Left forelimb (tissue), 1 donor: ENCODE measurements around the gene LAMB2.
A peak's percentile ranks its signal among the peaks of the same experiment; 100 is the strongest.

Experiments used
- DNase-seq: peaks from one replicate; pipeline ENCODE4 v3.0.0-alpha.2; 2018; ENCODE audit warnings: low spot score

The LAMB2 gene

DNA sequence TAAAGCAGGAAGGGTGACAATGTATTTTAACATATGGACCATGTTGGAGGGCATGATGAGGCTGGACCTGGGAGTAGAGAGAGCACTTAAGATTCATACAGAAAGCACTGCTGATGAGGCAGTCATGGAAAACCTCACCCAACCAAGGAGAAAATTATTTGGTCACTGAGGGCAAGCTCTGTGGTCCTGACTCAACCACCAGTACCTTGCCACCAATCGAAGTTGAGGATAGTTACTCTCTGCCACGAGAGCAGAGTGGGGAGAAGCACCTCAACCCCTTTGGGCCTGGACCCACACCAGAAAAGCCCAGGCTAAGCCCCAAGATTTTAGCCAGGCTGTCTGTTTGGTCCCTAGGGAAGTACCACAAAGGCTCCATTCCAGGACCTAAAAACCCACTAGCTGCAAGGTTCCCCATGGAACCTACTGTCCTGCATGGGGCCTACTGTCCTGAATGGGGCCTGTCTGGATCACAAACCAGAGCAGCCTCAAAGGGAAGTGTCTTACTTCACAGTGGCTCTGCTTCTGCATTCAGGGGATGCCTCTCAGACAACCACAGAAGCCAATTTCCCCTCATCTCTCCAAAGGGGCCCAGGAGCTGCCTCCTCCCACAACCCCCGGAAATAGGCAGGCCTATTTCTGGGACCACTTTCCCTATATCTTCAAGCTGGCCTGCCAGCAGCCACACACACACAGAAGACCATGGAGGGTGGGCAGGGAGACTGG is 29.1 kb upstream of the LAMB2 start:
- no peak for DNase-seq

DNA sequence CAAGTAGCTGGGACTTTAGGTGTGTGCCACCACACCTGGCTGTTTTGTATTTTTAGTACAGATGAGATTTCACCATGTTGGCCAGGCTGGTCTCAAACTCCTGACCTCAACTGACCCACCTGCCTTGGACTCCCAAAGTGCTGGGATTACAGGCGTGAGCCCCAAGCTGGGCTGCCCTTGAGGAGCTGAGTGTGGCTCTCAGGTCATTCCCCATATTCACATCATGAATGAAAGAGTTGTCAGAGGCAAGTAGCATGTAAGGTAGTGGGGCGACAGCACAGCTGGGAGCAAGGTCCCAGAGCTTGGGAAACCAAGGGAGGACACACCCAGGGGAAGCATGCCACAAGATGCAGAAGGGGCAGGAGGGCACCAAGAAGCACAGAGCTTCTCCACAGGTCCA is 28.3 kb upstream of the LAMB2 start:
- no peak for DNase-seq

DNA sequence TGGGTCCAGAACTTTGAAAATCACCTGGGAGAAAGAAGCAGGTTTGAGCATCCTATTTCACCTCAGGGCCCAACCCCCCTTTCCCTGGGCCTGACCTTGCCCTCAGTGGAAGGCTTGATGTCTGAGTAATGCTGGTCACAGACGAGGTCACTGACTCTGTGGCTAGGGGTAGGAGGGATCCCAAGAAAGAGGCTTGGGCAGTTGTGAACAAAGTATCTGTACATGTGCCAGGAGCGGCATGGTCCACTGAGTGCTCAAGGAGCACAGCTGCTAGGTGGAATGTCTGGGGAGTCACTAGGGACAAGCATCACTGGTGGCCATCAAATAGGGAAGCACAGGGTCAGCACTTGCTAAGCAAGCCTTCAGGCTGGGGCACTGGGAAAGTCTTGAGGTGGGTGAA is 25.9 kb upstream of the LAMB2 start:
- DNase-seq, result no peak

DNA sequence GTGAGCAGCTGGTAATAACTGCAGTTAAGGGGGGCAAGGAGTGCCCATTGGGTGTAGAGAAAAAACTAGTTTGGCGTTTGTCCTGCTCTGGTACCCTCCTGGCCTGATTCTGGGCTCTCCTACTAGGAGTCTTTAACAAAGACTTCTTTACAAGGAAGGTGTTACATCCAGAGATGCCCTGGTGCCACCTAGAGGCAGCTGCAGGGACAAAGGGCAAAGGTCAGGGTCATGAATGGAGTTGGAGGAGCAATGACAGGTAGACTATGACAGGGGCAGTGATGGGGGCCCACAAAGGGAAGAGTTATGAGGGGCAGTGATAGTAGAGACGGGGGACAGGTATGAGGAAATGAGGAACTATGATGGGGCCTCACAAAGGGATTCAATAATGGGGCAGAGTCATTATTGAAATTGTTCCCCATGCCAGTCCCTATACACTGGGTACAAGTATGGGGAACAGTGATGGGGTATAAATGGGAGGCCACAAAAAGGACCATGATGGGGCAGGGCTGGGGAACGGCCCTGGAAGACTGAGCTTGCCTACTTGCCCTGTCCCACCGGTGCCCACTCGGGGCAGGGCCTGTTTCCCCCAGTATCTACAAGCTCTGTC is 25.4 kb upstream of the LAMB2 start:
- no peak for DNase-seq

DNA sequence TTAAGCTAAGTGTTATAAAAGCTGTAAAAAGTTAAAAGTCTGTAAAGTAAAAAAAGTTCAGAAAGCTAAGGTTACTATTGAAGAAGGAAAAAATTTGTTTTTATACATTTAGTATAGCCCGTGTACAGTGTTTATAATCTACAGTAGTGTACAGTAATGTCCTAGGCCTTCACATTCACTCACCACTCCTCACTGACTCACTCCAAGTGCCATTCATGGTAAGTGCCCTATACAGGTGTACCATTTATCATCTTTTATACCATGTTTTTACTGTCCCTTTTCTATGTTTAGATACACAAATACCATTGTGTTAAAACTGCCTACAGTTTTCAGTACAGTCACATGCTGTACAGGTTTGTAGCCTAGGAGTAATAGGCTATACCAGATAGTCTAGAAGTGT is 24.4 kb upstream of the LAMB2 start:
- DNase-seq, result no peak

DNA sequence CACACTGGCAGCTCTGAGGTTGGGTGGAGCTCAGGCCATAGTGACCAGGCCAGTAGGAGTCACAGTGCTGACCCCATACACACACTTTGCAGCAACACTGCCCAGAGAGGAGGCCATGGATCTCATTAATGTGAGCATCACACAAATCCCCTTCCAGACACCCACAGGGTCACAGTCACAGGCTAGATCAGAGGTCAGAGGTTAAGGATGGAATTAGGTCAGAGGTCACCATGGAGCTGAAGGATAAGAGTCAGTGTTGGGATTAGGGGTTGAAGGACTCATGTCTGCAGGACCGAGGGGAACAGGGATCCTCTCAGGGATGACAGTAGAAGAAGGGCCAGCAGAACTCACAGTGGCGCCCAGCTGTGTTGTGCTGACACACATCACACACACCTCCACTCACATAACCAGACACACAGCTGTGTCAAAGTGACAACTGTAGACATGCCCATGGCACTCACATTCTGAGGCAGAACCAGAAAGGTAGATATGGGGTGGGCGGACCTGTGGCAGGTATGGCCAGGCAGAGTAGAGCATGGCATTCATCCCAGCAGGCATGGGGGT is 20.6 kb upstream of the LAMB2 start:
- no peak for DNase-seq

DNA sequence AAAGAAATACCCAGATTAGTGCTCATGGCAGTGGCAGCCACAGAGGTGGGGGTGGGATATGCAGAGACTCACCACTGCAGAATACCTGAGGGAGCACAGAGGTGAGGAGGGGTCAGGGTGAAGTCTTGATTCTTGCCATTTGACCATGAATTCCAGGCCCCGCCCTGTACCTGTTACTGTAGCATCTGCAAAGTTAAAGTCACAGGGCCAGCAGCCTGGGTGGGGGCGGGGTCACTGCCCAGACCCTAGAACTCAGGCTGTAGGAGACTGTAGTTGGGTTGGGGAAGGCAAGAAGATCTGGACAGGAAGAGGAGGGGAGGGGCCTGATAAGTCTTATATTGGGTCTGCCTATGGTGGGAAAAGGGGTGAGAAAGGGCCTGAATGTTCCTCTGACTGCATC is 18.8 kb upstream of the LAMB2 start:
- DNase-seq, result no peak

DNA sequence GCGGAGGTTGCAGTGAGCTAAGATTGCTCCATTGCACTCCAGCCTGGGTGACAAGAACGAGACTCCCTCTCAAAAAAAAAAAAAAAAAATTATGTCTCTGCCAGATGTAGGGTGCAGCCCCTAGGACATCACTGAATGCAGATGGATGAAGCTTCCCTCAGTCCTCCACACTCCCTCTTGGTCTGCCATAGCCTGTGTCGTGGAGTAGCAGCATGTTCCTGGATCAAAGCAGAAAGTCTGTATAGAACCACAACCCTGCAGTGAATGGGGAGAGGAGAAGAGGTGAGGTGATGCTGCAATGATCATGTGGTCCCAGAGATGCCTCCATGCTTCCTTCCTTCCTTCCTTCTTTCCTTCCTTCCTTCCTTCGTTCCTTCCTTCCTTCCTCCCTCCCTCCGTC is 15.3 kb upstream of the LAMB2 start:
- DNase-seq, result no peak

DNA sequence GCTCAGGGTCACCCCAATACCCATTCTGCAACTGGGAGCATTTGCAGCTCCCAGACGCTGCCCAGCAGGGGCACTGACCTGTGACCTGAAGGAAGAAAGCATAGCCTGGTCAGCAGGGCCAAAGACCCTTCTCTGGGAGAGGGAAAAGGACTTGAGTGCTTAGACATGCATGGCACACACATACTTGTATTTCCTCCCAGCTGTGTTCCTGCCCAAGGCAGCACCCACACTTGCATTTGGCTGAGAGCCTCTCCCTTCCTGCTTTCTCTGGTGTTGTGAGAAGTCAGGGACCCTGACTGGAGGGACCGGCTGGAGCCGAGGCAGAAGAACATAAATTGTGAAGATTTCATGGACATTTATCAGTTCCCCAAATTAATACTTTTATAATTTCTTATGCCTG is 7.2 kb upstream of the LAMB2 start:
- no peak for DNase-seq

DNA sequence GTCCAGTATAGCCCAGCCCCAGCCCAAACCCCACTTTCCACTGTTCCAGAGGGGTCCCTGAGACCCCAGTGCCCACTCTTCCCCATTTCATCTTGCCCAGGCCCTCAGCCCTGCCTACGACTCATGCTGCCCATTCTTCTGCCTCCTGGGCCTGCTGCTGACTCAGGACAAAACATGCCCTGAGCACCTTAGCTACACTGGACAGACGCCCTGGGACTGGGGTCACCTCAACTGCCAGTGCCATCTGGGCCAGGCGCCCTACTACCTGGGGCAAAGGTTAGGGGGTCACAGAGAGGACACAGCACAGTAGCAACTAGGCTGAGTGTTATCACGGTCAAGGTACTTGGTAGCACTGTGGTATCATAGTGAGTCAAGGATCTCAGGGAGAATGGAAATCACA is 2.6 kb upstream of the LAMB2 start:
- DNase-seq, result no peak

DNA sequence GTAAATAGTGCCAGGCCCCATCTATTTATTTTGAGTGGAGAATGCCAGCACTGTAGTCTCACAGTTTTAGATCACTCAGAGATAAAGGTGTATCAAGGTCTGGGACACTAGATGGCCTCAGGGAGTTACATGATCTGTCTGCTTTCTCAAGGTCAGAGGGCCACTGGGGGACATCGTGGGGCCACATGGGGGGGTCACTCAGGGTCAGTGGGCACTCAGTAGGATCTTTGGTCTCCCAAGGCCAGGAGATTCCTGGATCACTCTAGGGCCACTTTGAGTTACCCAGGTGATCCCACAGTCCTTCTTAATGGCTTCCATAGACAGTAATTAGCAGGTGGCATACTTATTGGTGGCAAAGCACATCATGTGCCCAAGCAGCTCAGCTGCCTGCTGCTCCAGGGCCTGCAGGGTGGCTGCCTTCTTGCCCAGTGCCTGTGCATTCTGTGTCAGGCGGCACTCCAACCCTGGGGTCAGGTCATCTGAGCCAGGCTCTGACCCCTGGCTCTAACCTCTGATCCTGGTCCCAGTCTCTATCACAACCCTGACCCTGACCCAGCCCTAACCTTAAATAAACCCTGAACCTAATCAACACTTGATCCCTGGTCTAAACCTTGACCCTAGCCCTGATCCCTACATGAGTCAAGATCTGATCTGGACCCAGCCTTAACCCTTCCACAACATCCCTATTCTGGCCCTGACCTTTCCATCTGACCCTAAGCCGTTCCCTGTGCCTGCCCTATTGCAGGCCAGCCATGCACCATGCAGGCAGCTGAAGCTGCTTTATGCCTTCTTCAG is 1.8 kb upstream of the LAMB2 start:
- no peak for DNase-seq

DNA sequence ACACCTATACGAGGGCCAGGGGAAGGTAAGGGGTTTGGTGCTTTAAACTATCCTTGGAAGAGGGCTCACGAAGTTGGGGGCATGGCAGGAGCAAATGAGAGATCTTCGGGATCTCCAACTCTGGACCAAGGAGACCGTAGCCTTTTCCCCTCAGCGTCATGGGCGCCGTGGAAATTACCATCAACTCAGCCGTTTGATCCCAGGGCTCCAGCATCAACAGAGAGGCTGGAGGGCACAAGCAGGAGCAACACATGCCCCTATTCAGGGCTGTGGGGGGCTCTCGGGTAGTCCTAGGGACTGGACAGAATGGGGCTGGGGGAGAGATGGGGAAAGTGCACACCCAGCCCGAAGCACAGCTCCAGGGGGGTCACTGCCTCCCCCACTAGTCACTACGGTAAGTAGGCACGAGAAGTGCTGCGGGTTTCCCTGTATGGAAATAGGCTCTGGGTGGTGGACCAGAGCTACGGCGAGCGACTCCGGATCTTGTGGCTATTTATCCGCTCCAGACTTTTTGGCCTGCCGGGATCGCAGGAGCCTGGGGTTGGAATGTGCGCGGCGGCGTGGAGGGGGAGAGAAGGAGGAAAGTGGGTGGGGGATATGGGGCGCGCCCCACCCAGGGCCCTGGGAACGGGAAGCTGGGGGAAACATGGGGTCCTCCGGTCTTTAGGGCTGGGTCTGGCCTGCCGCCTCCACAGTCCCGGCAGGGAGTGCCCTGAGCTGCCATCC is 539 bp upstream of the LAMB2 start:
- peak; percentile 91 for DNase-seq

DNA sequence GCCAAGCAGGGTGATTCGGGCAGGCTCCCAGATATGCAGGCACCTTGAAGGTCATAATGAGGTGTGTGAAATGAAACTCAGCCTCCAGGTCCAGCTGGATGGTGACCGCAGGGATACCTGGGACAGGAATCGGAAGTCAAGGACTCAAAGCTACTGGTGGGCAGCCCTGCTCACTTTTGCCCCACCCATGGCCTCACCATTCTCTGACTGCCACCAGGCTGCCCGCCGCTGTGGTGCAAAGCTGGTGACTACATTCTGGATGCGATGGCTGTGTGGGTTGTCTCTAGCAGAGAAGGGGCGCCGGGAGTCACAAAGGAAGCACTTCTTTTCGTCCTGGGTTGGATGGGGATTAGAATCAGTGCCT is 795 bp downstream of the LAMB2 start:
- no peak for DNase-seq

DNA sequence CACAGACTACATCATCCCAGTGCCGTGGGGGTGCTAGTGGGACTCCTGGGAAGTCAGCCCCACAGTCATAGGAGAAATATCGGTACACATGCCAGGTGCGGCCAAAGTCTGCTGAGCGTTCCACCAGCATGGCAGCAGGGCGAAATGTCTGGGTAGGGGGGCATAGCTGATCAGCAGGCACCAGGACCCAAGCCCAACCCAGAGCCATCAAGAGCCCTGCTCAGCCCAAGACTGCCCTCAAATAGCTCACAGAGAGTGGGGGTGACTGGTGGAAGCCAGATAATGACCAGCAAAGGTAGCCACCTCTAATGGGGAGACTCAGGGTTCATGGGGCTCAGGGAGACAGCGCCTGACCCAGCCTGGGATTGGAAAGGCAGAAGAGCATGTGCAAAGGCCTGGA is 1.3 kb downstream of the LAMB2 start:
- DNase-seq, result no peak

DNA sequence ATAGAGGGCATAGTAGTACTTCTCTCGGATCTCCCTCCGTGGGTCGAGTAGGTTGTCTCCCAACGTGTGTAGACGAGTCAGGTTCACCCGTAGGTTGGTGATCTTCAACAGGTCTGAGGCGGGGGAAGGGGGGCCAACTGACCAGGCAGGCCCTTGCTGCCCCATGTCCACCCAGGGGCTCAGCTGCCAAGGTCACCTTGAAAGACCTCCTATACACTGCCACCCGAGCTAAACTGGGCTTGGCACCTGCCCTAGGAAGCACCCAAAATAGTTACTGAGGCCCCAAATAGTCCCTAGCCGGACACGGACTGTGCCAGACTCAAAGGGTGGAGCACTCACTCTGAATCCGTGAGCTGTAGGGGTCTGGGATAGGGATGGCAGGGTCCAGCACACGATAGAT is 1.8 kb downstream of the LAMB2 start:
- no peak for DNase-seq

DNA sequence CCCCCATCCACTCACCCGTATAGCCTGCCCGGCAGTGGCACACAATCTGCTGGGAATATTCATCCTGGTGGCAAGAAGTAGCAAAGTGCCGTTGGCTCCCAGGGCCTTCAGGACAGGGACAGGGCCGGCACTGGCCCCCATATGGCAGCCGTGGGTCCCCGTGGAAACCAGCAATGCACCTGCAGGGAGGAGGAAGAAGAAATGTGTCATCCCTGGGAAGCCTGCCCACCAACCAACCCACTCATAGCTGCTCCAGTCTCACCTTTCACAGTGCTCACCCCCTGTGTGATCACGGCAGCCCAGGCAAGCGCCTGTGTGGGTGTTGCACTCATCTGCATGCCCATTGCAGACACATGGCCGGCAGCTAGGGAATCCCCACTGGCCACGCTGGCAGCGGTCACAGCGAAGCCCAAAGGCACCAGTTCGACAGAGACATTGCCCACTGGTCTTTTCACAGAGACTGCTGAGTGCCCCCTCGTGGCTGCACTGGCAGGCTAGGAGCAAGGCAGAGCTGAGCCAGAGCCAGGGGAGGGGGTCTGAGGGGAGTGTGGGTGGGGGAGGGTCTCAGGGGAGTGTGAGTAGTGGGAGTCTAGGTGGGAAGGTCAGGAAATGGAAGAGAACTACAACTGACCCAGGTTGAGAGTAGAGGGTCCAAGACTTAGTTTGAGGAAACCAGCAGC is 7.7 kb downstream of the LAMB2 start:
- DNase-seq, result no peak

DNA sequence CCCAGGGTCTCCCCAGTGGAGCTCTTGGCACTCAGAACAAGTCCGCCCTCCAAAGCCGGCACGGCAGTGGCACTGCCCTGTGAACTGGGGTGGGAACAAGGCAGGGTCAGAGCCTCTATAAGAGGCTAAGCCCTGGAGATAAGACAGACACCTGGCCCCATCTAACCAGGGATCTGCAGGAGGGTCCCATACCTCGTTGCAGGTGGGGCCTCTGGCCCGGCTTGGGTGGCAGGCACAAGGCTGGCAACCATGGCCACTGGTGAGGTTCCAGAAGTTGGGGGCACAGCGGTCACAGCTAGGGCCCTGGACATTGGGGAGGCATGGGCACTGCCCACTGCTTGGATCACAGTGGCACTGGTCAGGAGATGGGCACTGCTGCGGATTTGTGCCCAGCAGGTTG is 8.6 kb downstream of the LAMB2 start:
- DNase-seq, result no peak

DNA sequence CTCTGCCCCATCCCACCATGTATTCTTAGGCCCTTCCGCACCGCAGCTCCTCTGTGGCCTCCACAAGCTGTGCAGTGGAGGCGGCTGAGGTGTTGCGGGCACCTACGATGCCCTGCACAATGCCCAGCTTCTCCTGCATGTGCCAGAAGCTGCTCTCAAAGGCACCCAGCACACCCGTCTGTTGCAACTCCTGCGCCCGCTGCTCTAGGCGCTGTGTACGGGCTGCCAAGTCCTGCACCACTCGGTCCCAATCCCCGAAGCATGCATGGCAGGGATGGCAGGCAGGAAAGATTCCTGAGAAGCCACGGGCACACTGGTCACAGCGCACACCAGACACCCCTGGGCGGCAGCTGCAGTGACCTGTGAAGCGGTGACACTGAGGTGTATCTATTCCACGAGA is 9.2 kb downstream of the LAMB2 start:
- DNase-seq, result no peak

DNA sequence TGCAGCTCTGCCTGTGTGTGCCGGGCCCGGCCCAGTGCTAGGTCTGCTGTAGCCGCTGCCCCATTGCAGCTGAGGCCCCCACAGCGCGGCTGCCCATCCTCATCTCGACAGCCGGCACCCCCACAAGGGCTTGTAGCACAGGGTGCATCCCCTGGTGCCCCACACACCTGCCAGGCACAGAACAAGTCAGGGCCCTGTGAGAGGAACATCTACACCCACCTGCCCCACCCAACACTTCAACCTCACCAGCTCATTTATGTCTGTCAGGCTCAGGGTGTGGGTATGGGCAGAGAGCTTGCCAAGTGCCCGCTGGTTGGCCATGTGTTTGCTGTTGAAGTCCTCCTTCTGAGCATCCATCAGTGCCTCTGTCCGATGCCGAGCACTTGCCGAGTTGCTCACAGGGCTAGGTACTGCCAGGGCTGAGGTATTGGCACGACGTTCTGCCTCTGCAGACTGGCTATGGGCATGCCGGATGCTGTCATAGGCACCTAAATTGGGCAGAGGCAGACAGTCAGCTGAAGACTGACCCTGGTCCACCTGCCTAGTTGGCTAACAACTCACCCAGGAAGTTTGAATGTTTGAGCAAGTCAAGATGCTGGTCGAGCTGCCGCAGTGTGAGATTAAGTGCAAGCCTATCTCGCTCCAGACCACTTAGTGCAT is 9.8 kb downstream of the LAMB2 start:
- no peak for DNase-seq

DNA sequence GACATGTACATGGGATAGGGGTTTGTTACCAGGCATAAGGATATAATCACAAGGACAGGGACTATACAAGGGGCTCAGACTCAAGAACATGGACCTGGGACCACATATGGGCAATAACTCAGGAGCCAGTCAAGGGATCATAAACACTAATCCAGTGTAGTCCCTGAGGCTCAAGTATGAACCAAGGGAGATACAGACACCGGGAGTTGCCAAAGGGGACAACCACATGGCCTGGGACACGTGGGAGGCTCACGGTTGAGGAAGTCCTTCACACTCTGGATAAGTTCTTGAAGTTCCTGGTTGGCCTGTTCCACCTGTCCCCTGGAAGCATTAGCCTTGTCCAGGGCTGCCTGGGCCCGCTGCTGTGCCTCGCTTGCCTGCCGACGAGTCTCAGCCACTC is 10.4 kb downstream of the LAMB2 start:
- DNase-seq, result no peak

DNA sequence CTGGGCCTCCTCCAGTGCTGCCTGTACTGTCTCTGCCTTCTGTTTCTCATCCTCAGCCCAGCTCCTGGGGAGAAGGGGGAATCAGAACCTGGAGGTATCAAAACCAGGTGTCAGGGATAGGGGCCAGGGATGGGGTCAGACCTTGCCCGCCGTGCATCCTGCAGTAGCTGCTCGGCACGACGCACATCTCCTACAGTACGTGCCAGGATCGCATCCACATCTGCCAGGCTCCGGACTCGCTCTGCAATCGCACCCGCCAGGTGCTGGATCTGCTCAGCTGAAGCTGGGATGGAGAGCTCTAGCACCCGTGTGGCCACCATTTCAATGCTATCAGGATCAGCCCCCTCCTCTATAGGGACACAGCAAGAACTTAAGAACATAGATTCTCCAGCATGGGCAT is 10.8 kb downstream of the LAMB2 start:
- no peak for DNase-seq
